Activated naive CD4-positive, alpha-beta T cell treated with anti-CD3 and anti-CD28 coated beads, Interleukin-2, amount 50 U/mL, for 16 hours (primary cell): ENCODE results near the gene TSC2.
"Not testable (repeated sequence)": the region's sequence is repeated elsewhere in the genome, so short reads cannot be mapped to it uniquely, and the experiment has no call there.

ENCODE experiments used
- DNase-seq: peaks from one replicate; pipeline ENCODE4 v3.0.0-alpha.2; 2020

The TSC2 gene

DNA sequence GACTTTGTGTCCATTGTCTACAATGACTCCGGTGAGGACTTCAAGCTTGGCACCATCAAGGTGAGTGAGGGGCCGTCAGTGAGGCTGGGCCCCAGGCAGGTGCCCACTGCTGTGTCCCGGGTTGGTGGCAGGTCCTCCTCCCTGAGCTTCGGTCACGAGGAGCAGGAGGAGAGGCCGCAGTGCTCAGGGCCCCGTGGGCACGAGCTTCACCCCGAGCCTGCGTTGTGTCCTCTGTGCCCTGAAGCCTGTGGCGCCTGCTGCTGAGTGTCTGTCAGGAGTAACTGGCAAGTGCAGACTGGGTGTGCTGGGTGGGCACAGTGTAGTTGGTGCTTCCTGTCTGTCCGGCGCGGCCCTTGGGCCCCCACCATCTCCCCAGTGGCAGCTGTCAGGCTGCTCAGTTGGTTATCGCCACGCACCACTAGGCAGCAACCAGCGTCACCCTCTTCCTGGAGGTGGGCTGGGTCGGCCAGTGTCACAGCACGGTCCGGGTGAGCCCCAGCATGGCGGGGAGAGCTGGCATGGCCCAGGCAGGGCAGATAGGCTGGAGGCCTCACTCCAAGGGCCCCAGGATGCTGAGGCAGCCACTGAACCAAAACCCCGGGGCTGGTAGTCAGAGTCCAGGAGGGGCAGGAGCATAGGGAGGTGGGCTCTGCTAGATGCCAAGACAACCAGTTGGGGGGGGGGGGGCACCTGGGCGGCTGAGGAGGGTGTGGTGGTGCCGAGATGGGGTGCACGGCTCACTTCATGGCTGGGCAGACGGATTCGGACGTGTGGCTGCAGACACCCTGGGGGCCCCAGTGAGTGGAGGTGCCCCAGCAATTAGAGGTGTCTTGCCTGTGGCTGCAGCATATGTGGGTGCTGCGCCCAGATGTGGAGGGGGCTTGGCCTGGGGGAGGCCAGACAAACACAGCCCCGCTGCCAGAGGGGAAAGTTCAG is 39.3 kb downstream of the TSC2 start:
- no peak for DNase-seq

DNA sequence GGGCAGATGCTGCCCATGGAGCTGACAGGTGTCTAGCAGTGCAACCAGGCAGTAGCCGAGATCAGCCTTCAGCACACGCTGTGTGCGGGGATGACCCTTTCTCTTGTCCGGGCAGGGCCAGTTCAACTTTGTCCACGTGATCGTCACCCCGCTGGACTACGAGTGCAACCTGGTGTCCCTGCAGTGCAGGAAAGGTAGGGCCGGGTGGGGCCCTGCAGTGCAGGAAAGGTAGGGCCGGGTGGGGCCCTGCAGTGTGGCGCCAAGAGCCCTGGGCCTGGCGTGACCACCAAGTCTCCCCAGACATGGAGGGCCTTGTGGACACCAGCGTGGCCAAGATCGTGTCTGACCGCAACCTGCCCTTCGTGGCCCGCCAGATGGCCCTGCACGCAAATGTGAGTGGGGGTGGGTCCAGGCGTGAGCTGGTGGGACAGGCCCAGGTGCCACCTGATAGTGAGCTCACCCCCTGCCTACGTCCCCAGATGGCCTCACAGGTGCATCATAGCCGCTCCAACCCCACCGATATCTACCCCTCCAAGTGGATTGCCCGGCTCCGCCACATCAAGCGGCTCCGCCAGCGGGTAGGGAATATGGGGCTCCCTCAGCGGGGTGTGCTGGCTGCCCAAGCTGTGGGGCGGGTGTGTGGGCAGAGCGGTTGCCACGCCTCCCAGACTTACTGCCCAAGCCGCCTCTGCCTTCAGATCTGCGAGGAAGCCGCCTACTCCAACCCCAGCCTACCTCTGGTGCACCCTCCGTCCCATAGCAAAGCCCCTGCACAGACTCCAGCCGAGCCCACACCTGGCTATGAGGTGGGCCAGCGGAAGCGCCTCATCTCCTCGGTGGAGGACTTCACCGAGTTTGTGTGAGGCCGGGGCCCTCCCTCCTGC is 40.2 kb downstream of the TSC2 start:
- no peak for DNase-seq

DNA sequence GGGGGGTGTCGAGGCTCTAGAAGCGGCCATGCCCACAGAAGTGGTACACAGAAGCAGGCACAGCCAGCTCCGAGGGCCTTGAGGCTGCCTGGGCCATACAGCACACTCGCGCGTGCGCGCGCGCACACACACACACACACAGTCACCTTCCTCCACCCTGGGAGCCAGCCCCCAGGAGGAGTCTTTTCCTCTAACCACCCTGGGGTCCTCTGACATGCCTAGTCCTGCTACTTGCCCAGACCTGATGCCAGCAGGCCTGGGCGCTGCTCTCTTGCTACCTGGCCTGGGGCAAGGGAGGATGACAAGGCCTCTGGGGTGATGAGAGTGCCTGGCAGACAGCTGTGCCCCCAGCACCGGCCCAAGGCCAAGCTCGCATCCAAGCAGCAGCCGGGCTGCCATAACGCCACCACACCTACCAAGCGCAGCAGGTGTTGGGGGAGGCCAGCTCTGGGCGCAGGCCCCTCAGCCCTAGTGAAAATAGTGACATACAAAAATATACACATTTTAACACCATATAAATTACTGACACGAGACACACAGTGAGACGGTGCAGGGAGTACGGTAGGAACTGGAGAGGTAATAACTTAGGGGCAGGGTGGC is 41.1 kb downstream of the TSC2 start:
- no peak for DNase-seq

DNA sequence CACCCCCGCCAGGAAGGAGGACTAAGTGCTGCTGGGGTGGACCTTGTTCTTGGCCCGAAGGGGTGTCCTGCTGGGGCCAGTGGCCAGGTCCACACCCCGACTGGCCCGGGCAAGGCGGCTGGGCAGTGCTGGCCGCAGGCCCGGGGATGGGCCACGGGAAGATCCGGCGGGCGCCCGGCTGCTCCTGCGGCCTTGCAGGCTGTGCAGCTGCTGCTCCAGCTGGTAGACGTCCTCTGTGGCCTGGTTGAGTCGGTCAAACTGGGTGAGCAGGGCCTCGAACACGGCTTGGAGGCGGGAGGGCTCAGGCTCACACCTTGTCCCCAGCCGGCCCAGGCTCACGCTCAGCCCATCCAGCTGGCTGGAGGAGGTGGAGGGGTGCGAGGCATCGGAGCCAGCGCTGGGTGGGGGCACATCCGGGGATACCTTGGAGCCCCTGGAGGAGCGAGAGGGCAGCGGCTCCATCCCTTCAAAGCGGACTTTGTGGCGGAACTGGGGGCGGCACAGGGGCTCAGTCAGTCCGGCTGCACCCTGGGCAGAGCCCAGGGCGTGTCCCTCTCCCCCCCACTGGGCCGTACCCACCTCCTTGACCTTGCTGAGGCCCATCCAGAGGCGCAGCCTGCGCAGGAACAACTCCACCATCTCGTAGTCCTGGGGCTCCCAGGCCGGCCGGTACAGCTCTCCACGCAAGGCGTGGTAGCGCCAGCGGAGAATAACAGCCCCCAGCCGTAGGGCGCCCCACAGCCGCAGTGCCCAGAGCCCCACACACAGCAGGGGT is 42.1 kb downstream of the TSC2 start:
- no peak for DNase-seq

DNA sequence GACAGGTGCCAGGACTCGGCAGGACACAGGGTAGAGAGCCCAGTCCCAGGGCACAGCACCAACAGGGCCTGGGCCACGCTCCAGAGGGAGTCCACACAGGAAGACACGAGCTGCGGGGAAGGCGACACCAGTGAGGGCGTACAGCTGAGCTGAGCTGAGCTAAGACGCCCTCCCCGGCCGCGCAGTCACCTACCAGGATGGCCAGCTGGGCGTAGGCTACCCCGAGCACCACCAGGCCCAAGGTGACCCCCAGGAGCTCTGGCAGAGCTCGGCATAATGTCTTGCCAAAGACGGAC is 42.6 kb downstream of the TSC2 start:
- DNase-seq: no peak

DNA sequence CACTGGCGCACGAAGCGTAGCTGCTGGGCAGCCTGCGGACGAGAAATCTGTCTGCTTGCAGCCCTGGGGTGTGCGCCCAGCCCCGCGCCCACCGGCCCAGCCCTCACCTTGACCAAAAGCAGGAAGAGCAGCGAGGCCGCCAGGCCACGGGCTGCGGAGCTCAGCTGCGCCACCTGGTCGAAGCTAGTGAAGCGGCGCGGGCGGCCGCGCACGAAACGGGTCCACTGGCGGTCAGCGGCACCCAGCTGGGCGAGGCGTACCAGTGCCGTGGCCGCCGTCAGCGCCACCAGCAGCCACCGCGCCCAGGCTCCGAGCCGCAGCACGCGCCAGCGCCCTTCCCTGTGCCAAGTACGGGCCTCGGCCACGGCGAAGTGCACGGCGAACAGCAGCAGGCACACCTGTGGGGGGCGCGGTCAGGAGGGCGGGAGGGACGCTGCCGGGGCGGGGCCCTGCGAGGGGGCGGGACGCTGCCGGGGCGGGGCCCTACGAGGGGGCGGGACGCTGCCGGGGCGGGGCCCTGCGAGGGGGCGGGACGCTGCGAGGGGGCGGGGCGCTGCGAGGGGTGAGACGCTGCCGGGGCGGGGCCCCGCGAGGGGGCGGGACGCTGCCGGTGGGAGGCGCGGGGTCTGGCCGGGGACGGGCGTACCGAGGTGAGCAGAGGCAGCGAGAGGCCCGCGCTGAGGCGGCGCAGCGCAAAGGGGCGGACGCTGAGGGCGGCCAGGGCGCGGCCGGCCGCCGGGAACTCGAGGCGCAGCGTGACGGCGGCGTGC is 43.2 kb downstream of the TSC2 start:
- DNase-seq: no peak

DNA sequence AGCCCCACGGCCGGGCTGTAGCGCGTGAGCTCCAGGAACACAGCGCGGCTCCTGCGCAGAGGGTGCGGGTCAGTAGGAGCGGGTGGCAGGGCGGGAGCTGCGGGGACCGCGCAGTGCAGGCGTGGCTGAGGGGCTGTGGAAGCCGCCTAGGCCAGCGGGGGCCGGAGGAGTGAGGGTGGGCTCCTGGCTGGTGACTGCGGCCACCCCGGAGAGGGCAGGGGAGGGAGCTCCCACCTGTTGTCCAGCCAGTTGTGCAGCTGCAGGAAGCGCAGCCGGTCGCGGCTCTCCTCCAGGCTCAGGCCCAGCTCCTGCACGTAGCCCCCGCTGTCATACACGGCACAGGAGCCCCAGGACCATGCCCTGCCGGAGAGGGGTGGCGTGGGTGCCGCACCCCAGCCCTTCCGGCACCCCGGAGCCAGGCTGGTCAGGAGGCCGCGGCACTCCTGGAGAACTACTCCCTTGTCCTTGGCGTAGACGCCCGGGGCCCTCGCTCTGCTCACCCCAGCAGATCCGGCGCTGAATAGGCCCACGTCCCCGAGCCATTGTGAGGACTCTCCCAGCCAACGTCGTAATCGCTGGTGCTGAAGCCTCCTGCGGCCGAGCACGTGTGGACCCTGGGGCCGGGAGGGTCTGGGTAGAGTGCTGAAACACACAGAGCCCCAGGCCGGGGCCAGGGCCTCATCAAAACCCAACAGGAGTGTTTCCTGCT is 43.9 kb downstream of the TSC2 start:
- DNase-seq: no peak

DNA sequence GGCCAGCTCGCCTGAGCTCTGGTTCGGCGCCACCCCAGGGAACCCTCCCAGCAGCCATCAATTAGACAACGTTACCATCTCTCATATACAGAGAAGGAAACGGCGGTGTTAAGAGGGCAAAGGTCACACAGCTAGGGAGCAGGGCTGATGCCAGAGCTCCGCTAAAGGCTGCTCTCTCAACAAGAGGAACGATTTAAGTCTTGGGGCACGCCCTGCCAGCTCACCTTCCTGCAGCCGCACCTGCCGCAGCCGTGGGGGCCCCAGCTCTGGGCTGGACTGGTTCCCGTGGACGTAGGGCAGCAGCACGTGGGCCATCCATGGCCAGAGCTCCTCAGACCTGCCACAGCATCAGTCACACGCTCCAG is 44.5 kb downstream of the TSC2 start:
- DNase-seq: no peak

DNA sequence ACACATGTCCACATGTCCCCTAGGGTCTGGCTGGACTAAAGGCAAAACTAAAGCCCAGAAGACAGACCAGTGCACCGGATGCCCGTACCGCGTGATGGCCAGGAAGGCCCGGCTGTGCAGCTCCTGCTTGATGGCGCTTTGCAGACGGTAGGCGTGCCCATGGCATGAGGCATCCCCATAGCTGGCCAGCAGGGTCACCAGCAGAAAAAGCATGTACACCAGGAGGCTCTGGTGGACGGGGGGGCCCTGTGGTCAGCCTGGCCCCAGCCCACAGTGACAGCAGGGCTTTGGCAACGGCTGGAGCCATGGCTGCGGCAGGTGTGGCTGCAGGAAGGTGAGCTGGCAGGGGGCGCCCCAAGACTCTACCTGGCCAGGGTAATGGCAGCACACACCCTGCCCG is 45.1 kb downstream of the TSC2 start:
- no peak for DNase-seq

DNA sequence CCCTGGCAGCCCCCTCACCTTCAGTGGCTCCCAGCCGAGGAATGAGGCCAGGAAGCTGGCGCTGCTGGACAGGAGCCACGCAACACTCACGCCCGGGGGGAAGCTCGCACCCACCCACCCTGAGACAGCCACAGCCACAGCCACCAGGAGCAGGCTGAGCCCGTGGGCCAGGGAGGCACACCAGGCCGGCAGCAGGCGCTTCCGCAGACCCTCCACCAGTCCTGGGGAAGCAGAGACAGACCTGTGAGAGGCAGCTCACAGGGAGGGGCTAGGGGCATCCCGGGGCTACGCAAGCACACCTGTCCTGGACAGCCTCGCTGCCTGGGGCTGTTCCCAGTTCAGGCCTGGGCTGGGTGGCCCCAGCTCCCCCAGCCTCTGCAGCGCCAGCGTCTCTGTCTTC is 46.0 kb downstream of the TSC2 start:
- DNase-seq: no peak

DNA sequence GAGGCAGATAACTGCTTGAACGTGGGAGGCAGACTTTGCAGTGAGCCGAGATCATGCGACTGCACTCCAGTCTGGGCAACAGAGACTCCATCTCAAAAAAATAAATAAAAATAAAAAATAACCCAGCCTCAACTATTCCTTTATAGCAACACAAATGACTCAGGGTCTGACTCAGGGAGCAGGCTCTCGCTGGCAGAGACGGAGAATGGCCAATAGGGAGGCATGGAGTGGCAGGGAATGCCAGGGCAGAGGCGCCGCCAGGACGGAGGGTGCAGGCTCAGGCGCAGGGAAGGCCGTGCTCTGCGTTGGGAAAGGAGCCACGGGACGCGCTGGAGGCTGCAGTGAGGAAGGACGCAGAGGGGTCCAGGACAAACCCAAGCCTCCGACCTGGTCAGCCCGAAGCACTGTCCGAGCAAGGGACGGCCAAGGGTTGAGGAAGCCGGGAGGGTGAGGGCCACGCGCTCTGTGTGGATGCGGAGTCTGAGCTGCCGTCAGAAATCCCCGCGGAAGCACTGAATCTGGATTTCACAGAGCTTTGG is 47.6 kb downstream of the TSC2 start:
- no peak for DNase-seq

DNA sequence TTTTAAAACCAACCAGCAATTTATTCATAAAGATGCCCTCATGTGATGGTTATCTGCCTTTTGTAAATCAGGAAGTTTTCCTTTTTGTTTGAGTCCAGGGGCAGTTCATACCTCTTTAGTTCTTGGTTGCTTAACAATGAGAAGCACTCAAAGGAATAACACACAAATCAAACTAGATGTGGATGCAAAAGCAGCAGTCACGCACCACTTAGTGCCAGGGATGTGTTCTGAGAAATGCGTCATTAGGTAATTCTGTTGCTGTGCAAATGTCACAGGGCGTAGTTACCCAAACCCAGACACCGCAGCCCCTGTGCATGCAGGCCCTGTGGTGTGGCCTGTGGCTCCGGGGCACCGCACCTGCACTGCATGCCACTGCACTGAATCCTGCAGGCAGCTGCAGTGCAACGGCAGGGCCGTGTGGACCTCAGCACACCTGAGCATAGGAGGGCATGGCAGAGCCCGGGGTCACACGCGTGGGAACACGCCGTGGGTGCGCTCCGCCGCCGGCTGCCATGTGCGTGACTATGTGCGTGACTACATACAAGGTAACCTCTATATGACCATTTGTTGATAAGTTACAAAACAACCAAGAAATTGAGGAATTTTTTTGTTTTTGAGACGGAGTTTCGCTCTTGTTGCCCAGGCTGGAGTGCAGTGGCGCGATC is 48.3 kb downstream of the TSC2 start:
- no peak for DNase-seq

DNA sequence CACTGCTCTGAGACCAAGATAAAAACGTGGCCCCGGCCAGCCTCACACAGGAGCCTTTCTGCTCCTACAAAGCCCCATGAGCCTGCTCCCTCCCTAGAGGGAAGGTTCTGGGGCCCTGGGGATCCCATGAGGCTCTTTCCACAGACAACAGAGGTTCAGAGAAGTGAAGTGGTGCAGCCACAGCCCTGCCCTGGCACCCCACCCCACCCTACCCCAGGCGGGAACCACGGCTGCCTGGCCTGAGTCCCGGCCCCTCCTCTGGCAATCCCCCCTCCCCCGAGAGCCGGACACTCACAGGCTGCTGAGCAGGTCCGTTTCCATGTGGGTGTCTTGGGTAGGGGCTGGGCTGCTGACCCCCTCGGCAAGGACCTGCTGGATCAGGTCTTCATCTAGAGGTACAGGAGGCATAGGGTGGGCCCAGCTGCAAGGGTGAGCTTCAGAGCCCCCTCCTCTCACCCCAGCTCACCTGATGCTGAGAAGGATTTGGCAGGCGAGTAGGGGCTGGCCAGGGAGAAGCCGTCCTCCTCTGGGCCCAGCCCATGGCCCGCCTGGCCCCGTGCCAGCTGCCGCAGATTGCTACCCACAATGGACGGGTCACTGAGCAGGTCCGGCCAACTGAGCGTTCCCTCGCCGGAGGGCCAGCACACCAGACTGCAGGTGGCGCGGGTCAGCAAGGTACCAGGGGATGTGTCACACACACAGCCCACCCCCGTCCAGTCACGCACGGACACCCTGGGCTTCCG is 49.2 kb downstream of the TSC2 start:
- no peak for DNase-seq

DNA sequence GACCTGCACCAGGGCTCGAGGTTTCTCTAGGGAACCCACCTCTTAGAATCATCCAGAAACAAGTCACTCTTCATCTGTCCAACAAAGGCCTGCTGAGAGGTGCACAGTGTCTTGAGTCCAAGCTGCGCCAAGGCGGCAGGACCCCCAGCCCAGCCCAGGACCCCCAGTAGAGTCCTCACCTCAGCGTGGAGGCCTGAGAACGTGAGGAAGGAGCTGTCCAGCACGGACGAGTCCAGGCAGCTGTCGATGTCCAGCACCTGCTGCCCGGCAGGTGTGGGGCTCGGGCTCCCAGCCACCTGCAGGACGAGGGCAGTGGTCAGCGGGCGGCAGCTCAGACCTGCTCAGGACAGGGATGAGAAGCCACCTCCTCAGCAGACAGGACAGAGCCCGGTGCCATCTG is 49.9 kb downstream of the TSC2 start:
- DNase-seq: not testable (repeated sequence)

DNA sequence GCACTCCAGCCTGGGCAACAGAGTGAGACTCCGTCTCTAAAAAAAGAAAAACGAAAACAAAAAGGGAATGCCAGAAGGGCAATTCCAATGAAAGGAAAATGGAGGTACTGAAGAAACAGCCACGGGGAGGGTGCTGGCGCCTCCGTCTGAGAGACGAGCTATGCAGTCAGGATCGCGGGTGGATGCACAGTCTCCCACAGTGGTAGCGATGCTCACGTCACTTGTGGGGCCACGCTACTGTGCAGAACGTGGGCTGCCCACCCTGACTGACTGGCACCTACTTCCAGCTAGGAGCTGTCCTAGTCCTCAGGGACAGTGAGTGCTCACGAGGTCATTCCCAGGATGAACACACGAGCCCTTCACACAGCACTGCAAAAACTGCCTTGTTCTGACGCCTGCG is 53.8 kb downstream of the TSC2 start:
- DNase-seq: not testable (repeated sequence)

DNA sequence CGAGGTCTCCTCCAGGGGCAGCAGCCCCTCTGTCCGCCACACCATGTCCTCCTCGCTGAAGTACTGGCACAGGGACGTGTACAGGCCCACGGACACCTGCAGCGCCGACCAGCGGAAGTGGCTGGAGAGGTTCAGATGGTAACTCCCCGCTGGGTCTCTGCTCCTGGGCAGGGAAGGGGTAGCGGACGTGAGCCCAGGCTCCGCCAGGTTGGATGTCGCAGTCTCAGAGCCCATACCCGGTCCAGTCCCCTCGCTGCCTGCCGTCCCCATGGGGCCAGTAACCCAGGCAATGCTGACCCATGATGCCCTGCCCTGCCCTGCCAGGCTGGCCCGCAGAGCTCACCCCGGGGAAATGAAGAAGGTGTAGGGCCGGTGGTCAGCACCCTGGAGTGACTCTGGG is 54.7 kb downstream of the TSC2 start:
- no peak for DNase-seq

DNA sequence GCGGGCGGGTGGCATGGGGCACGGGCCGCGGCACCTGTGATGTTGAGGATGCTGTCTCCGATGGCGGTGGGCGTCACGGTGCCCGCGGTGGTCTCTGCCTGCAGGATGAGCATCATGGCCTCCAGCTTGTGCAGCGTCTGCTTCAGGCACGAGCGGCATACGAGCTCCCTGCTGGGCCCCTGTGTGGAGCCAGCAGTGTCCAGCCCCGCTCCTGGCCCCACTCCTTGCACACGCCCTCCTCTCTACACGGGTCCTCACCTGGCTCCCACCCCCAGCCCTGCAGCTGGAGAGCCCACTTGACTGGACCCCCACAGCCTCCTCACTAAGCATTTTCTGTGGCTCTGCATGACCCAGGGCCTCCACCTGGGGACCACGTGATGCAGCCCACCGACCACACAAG is 56.7 kb downstream of the TSC2 start:
- not testable (repeated sequence) for DNase-seq

DNA sequence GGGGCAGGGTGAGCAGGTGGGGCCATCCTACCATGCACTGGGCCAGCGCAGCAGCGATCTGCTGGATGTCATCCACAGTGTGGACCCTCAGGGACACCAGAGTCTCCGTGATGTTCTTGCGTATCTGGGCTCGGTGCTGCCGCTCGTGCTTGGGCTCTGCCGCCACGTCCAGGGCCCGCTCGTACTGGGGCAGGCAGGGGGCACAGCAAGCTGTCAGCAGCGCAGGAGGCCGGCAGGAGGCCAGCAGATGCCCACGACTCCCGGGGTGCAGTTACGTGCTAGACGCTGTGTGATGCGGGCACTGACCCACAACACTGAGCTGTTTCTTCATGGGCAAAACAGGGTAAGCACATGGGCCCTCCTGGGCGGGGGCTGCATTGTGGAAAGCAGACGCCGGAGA is 57.5 kb downstream of the TSC2 start:
- not testable (repeated sequence) for DNase-seq

DNA sequence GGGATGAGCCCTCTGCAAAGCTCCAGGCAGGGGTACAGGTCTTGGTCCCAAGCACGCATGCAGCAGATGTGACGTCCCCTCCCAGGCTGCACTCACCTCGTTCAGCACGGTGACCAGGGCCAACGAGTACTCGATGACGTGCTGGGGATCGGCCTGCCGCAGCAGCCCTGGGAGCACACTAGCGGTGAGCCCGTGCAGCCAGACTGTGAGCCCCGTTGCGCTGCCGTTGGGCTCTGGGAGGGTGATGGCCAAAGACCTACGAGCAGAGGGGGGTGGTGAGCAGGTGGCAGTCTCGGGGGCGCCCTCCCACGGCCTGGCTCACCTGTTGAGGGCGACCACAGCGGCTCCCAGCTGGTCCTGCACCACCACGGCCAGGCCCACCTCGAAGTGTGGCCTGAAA is 58.0 kb downstream of the TSC2 start:
- not testable (repeated sequence) for DNase-seq

DNA sequence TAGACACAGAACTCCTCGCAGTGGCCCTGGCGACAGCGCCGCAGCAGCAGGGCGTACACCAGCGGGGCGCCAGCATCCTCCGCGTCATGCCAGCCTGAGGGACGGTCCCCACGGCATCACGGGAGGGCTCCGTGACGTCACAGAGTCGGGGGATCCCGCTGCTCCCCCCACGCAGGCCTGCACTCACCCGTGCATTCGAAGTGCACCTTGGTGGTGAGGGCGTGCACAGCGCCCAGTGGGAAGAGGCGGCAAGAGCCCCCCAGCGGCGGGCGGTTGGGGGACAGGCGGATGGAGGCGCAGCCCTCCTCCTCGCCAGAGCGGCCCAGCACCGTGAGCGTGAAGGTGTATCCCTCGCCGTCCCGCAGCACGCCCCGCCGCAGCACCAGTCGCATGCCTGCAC is 58.4 kb downstream of the TSC2 start:
- not testable (repeated sequence) for DNase-seq
